GM12878 (cell line): ENCODE results near the gene DUT. TPM values are rescaled to one million over a fixed set of nuclear protein-coding genes. Genes with fewer than 3 reads are reported as not detected.

ENCODE experiments used
- ASH2L ChIP-seq: fragments of 300-600, 200-600 bp; sonication (generic); IDR thresholded peaks from 2 replicates; pipeline ENCODE4 v1.6.1; 2017; ENCODE audit warnings: low read depth, mild to moderate bottlenecking, borderline replicate concordance
- E4F1 ChIP-seq: fragments of 450-650 bp; IDR thresholded peaks from 2 replicates; pipeline ENCODE4 v1.6.1; 2018; ENCODE audit warnings: borderline replicate concordance, mild to moderate bottlenecking; ENCODE audit not compliant: partially characterized antibody
- EED ChIP-seq: sonication (generic); IDR thresholded peaks from 2 replicates; pipeline ENCODE4 v1.6.1; 2016; ENCODE audit warnings: antibody characterized with exemption, low read depth
- IKZF2 ChIP-seq, 2 experiments: fragments of 450-650 bp; IDR thresholded peaks; 2 replicates each; pipeline ENCODE4 v1.6.1; 2017; ENCODE audit warnings: mild to moderate bottlenecking in 2 of 2, moderate library complexity in 2 of 2
- MAX ChIP-seq: IDR thresholded peaks from 2 replicates; pipeline ENCODE4 v1.6.1; 2012; ENCODE audit warnings: low read depth, low read length, improper control_type of control experiment
- MTA2 ChIP-seq: fragments of 450-650 bp; IDR thresholded peaks from 2 replicates; pipeline ENCODE4 v1.6.1; 2016; ENCODE audit warnings: low read depth, mild to moderate bottlenecking, moderate library complexity
- MTA3 ChIP-seq: IDR thresholded peaks from 2 replicates; pipeline ENCODE4 v1.6.1; 2012; ENCODE audit warnings: low read length, inconsistent platforms, borderline replicate concordance
- NFYB ChIP-seq: IDR thresholded peaks from 2 replicates; pipeline ENCODE4 v1.6.1; 2011; ENCODE audit warnings: low read depth, mild to moderate bottlenecking, low read length, improper control_type of control experiment, moderate library complexity; ENCODE audit not compliant: insufficient read depth
- NR2C1 ChIP-seq: fragments of 450-650 bp; IDR thresholded peaks from 2 replicates; pipeline ENCODE4 v1.6.1; 2017; ENCODE audit warnings: antibody characterized with exemption, mild to moderate bottlenecking, moderate library complexity
- NR2C2 ChIP-seq: IDR thresholded peaks from 2 replicates; pipeline ENCODE4 v1.6.1; 2011; ENCODE audit warnings: borderline replicate concordance, low read depth; ENCODE audit not compliant: control insufficient read depth, insufficient read length
- PAX8 ChIP-seq: fragments of 450-650 bp; IDR thresholded peaks from 2 replicates; pipeline ENCODE4 v1.6.1; 2017; ENCODE audit warnings: mild to moderate bottlenecking, moderate library complexity
- PBX3 ChIP-seq: IDR thresholded peaks from 2 replicates; pipeline ENCODE4 v1.6.1; 2011; ENCODE audit warnings: mild to moderate bottlenecking, low read depth, low read length, moderate library complexity; ENCODE audit not compliant: insufficient replicate concordance
- POLR2A ChIP-seq: IDR thresholded peaks from 2 replicates; pipeline ENCODE4 v1.6.1; 2011; ENCODE audit warnings: low read depth, mild to moderate bottlenecking, low read length
- SPI1 ChIP-seq: IDR thresholded peaks from 2 replicates; pipeline ENCODE4 v1.6.1; 2011; ENCODE audit warnings: low read depth, mild to moderate bottlenecking, low read length, moderate library complexity, borderline replicate concordance; ENCODE audit not compliant: insufficient read depth
- SREBF1 ChIP-seq: IDR thresholded peaks from 2 replicates; pipeline ENCODE4 v1.6.1; 2012; ENCODE audit warnings: mild to moderate bottlenecking, low read length
- TARDBP ChIP-seq: IDR thresholded peaks from 2 replicates; pipeline ENCODE4 v1.6.1; 2016; ENCODE audit warnings: borderline replicate concordance
- ZBTB4 ChIP-seq: fragments of 450-650 bp; formaldehyde crosslinking; IDR thresholded peaks from 2 replicates; pipeline ENCODE4 v1.4.0; 2022; ENCODE audit warnings: mild to moderate bottlenecking, moderate library complexity
- ZNF622 ChIP-seq: fragments of 450-650 bp; IDR thresholded peaks from 2 replicates; pipeline ENCODE4 v1.6.1; 2017; ENCODE audit warnings: mild to moderate bottlenecking, inconsistent platforms
- polyA plus RNA-seq, 11 experiments: library from polyadenylated mRNA; depleted of rRNA in 4 of 11; unstranded in 6 of 11; stranded (reverse) in 5 of 11; fragments of >200 nt; fragmentation: Nextera tagmentation in 4 of 11; fragmentation: Illumina TruSeq in 1 of 11; extraction: Ambion mirVana in 4 of 11; extraction: Trizol in 1 of 11; gene quantifications; 1 replicate in 1 of 11; 2 replicates in 10 of 11; pipeline versions ENCODE4 v1.2.1 to v1.2.3, GENCODE V29; 2011 to 2016; ENCODE audit warnings: inconsistent platforms in 2 of 11, missing spikeins in 2 of 11, low read depth in 1 of 11
- total RNA-seq, 4 experiments: library from RNA; depleted of rRNA in 3 of 4; stranded (reverse); fragments of >200 nt in 3 of 4; fragmentation: Illumina TruSeq in 1 of 4; extraction: Trizol in 1 of 4; gene quantifications; 2 replicates each; pipeline versions ENCODE4 v1.2.1 to v1.2.3, GENCODE V29; 2013 to 2021

Gene DUT
- total and polyA plus RNA-seq, 10 of the 15 experiments (the other 5 are each of a cell fraction or from before 2014, with no cell fraction given) = 20.1 to 452 (median 149) TPM

GRCh38 chr15:48330855-48331795 lies at the start of gene DUT (continued):
- TF ChIP-seq E4F1 = no peak
- no peak for TF ChIP-seq SREBF1
- no peak for TF ChIP-seq PAX8
- TF ChIP-seq EED = no peak; the same call in 1 of the 2 replicates
- TF ChIP-seq NFYB = no peak
- peak; percentile 97 for TF ChIP-seq NR2C1
- TF ChIP-seq TARDBP = no peak; the same call in none of the 2 replicates
- no peak for TF ChIP-seq ZBTB4 (CRISPR knock-in tag)
- TF ChIP-seq IKZF2 (IDR thresholded peaks at IDR 0.05) = peak in 1 of 2 experiments; percentile 18; a peak in 1 of 4 replicates
- TF ChIP-seq MTA2 = peak; percentile 49; the same call in 1 of the 2 replicates
- peak; percentile 45; the same call in 1 of the 2 replicates for TF ChIP-seq MAX
- TF ChIP-seq NR2C2 = peak; percentile 66
- peak; percentile 59; the same call in 1 of the 2 replicates for TF ChIP-seq ASH2L
- no peak for TF ChIP-seq PBX3
- TF ChIP-seq MTA3 = no peak; the same call in 1 of the 2 replicates
- no peak for TF ChIP-seq ZNF622
- no peak for TF ChIP-seq SPI1
- peak; percentile 94 for TF ChIP-seq POLR2A
